Measurements from ENCODE around the gene HSD3B1. TPM values are rescaled to one million over a fixed set of nuclear protein-coding genes. Genes with fewer than 3 reads are reported as not detected.
"Not testable (repeated sequence)": the region's sequence is repeated elsewhere in the genome, so short reads cannot be mapped to it uniquely, and the experiment has no call there.

The HSD3B1 gene
- total RNA-seq, 3 donors from 2014 or later = not detected

DNA sequence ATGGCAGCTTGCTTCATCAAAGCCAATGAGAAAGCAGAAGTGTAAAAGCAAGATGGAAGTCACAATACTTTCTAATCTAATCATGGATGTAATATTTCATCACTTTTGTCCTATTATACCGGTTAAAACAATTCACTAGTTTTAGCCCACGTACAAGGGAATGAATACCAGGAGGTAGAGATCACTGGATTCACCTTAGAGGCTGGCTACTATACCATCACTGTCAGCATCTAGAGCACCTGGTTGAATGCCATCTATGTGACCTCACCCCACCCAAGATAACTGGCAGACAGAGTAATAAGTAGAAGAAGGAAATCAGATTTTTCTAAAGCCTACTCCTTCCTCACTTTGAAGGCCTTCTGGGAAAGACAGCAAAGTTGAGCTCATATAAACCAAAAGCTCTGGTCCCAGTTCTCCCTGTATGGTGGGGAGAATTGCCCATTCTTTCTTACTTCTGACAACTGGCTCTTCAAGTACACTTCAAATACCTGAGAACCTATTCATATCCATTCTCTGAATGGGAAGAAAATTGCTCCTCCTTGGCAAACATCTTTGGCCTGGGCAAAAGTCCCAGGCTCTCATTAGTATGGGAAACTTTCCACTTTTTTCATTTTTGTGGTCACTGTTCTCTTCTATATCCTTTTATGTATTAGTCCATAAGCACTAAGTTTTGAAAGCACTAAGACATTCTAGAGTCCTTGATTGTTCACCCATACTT lies 24.8 kb downstream of the HSD3B1 start:
- ATAC-seq = no peak
- H3K9me3 Mint-ChIP-seq = peaks cover 4% of the 10 kb centered on the region
- no peaks in the 10 kb centered on the region for H3K4me1 Mint-ChIP-seq (ENCODE audit: low read depth)
- no peak overlapping the region for H3K4me3 Mint-ChIP-seq
- DNase-seq = no peak
- H3K27me3 Mint-ChIP-seq (ENCODE audit: low read depth) = no peaks in the 10 kb centered on the region
- H3K36me3 Mint-ChIP-seq (ENCODE audit: insufficient read depth) = no peaks in the 10 kb centered on the region

DNA sequence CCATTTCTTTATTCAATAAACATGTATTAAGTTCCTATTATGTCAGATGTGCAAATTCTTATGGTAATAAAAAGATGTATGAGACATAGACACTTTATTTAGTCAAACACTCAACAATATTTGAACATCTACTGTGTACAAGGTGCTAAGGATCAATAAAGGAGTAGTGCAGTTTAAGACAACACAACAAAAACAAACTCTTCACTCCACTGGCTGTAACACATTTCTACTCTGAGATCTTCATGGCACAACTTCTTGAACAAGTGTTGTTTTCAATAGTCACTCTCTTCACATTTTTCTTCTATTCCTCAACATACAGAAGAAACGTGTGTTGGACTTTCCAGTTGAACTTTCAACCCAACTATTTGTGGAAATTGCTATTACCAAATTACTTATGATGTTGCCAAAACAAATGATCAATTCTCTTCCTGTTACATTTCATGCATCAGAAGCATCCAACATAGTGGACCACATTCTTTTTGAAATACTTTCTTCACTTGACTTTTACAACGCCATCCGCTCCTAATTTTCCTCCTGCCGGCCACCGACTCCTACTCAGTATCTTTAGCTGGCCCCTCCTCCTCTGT lies 25.4 kb downstream of the HSD3B1 start:
- no peaks in the 10 kb centered on the region for H3K4me1 Mint-ChIP-seq (ENCODE audit: low read depth)
- no peaks in the 10 kb centered on the region for H3K36me3 Mint-ChIP-seq (ENCODE audit: insufficient read depth)
- H3K4me3 Mint-ChIP-seq = no peak overlapping the region
- no peak for DNase-seq
- ATAC-seq = no peak
- H3K27me3 Mint-ChIP-seq (ENCODE audit: low read depth) = no peaks in the 10 kb centered on the region
- peaks cover 4% of the 10 kb centered on the region for H3K9me3 Mint-ChIP-seq

DNA sequence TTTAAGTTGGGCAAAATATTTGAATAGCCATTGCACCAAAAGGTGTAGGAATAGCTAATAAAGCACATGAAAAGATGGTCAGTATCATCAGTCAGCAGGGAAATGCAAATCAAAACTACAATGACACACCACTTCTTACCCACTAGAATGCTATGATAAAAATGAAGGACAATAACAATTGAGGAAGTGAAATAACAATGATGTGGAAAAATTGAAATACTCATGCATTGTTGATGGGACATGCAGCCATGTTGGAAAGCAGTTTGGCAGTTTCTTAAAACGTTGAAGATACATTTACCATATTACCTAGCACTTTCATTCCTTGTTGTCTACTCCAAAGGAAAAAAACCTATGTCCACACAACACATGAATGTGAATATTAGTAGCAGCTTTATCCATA lies 28.4 kb downstream of the HSD3B1 start:
- Mint-ChIP-seq H3K9me3 (peaks cover 3% of the 10 kb centered on the region), H3K36me3 (ENCODE audit: insufficient read depth) (no peaks in the 10 kb centered on the region), H3K4me3 (no peak overlapping the region), H3K4me1 (ENCODE audit: low read depth) (no peaks in the 10 kb centered on the region), H3K27me3 (ENCODE audit: low read depth) (no peaks in the 10 kb centered on the region)
- no peak for ATAC-seq
- no peak for DNase-seq

DNA sequence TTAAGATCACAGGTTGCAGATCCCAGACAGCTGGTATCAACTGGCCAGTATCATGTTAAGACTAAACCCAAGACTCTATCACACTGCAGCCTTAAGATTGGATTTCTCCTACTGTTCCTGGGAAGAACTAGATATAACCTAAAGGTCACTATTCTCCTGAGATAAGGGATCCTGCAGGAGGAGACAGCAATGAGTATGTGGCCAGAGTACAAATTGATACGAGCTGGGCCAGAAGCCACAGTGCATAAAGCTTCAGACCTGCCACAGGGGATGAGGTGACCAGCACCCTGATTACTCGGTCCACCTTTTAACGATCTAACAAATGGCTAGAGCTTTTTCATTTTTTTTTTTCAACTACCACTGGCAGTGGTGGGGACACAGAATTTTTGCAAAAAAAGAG lies 31.0 kb downstream of the HSD3B1 start:
- H3K4me1 Mint-ChIP-seq (ENCODE audit: low read depth) = no peaks in the 10 kb centered on the region

DNA sequence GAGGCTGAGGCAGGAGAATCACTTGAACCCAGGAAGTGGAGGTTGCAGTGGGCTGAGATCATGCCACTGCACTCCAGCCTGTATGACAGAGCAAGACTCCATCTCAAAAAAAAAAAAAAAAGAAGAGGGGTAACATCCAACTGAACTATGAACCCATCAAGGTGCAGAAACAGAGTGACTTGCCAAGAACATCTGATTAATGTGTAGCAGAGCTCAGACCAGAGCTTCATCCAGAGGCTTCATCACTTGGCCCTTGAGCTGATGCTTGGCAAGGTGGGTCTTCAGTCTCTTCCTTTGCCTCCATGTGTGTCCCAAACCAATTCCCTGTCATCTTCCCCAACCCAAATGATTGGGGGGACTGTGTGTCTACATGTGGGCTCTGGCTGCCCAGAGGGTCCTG lies 32.6 kb downstream of the HSD3B1 start:
- ATAC-seq = no peak
- no peaks in the 10 kb centered on the region for H3K9me3 Mint-ChIP-seq
- no peak for DNase-seq
- peaks cover 1% of the 10 kb centered on the region for H3K27me3 Mint-ChIP-seq (ENCODE audit: low read depth)
- no peaks in the 10 kb centered on the region for H3K36me3 Mint-ChIP-seq (ENCODE audit: insufficient read depth)
- no peak overlapping the region for H3K4me3 Mint-ChIP-seq
- H3K4me1 Mint-ChIP-seq (ENCODE audit: low read depth) = no peaks in the 10 kb centered on the region

More for the DNA sequence above, 31.0 kb downstream of the HSD3B1 start:
- Mint-ChIP-seq H3K4me3 (no peak overlapping the region), H3K36me3 (ENCODE audit: insufficient read depth) (no peaks in the 10 kb centered on the region), H3K27me3 (ENCODE audit: low read depth) (no peaks in the 10 kb centered on the region), H3K9me3 (no peaks in the 10 kb centered on the region)
- no peak for ATAC-seq
- no peak for DNase-seq

DNA sequence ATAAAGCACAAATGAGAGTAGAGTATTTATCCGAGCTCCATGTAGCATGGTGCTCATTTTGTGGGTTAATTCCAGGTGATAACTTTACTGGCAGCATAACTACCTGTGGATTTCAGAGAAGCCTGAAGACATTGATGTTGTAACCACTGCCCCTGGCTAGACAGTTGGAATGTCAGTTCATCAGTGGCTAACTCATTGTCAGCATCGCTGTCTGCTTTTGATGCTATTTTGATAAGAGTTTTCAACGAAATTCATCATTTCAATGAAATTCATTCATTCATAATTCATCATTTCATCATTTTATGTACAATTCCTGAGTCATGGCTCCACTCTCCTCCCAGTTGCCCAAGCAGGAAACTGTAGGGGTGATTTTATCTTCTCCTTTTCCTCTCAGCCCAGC lies 34.4 kb downstream of the HSD3B1 start:
- Mint-ChIP-seq H3K36me3 (ENCODE audit: insufficient read depth) (no peaks in the 10 kb centered on the region), H3K27me3 (ENCODE audit: low read depth) (peaks cover 1% of the 10 kb centered on the region), H3K4me1 (ENCODE audit: low read depth) (no peaks in the 10 kb centered on the region), H3K4me3 (no peak overlapping the region), H3K9me3 (no peaks in the 10 kb centered on the region)
- DNase-seq (no peak), ATAC-seq (no peak)

DNA sequence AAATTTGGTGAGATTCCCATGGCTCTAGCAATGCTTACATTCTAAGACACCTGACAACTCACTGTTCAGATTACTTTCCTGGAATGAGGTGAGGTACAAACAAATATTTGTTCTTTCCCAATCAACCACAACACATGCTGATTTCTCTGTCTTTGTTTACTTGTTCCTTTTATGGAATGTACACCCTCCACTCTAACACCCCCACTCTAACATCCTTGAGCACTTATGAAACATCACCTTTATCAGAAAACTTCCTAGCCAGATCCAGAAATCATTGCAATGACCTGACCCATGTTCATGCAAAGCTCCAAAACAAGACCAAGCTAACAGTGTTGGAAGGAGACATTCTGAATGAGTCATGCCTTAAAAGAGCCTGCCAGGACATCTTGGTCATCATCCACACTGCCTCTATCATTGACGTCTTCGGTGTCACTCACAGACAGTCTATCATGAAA lies 35.5 kb downstream of the HSD3B1 start:
- DNase-seq = no peak
- Mint-ChIP-seq H3K9me3 (no peaks in the 10 kb centered on the region), H3K4me1 (ENCODE audit: low read depth) (no peaks in the 10 kb centered on the region), H3K27me3 (ENCODE audit: low read depth) (peaks cover 1% of the 10 kb centered on the region), H3K4me3 (no peak overlapping the region), H3K36me3 (ENCODE audit: insufficient read depth) (no peaks in the 10 kb centered on the region)
- no peak for ATAC-seq

DNA sequence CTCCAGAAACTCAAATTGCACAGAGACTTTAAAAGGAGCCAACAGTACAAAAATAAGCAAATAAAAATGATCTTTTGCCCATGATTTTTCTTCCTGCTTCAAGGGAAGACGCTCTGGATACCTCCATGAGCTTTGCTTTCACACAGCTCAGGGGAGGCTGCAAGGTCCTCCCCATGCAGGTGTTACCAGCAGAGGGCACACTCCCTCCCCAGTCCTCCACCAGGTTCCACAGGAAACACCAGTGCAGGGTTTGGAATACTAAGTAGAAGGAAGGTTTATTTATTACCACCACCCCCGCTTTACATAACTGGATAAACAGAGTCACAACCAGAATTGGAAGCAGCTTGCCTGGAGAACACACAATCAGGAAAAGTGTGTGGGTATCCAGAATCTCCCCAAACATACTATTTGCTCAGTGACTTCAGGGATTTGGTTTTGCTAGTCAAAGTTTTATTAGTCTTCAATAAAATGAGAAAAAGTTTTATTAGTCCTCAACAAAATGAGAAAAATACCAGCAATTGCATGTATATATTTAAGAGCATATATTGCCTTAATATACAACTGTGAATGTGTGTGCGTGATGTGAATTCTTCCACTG lies 37.3 kb downstream of the HSD3B1 start:
- H3K9me3 Mint-ChIP-seq = no peaks in the 10 kb centered on the region
- H3K4me1 Mint-ChIP-seq (ENCODE audit: low read depth) = no peaks in the 10 kb centered on the region
- no peak for ATAC-seq
- peaks cover 1% of the 10 kb centered on the region for H3K27me3 Mint-ChIP-seq (ENCODE audit: low read depth)
- H3K36me3 Mint-ChIP-seq (ENCODE audit: insufficient read depth) = no peaks in the 10 kb centered on the region
- DNase-seq = no peak
- no peak overlapping the region for H3K4me3 Mint-ChIP-seq

DNA sequence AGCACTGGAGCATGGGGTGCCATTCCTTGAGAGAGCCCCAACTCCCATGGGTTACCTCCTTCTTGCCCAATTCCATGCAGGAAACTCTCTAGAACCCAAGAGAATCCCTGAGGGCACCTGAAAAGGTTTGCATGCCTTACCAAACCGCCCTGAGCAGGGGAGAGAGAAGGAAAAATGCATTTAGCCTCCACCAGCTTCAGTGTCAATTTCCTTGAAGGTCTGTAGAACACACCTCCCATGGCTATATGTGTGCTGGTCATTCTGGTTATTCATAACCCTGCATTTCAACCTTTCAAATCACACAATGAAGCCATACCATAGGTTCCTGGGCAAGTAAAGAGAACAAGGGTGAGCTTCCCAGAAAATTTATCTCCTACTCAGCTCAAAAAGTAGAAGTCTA lies 39.6 kb downstream of the HSD3B1 start:
- no peaks in the 10 kb centered on the region for H3K4me1 Mint-ChIP-seq (ENCODE audit: low read depth)
- H3K9me3 Mint-ChIP-seq = no peaks in the 10 kb centered on the region
- no peaks in the 10 kb centered on the region for H3K36me3 Mint-ChIP-seq (ENCODE audit: insufficient read depth)
- no peak overlapping the region for H3K4me3 Mint-ChIP-seq
- no peak for DNase-seq
- H3K27me3 Mint-ChIP-seq (ENCODE audit: low read depth) = peaks cover 1% of the 10 kb centered on the region
- no peak for ATAC-seq

DNA sequence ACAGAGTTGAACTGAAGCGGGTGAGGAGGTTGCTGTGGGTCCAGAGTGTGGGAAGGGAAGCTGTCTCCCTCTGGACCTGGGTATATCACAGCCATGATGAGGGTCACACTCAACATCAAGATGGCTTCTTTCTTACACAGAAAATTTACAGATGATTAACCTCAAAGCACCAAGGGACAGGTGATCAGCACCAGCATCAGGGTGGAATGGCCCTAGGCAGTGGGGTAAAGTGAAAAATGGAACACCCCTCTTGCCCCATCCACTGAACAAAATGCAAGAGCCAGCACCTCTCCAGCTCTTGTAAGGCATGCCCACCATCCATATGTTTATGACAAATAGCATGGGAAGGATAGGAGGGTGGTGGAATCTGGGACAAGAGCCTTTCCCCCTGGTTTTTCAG lies 40.3 kb downstream of the HSD3B1 start:
- Mint-ChIP-seq H3K27me3 (ENCODE audit: low read depth) (peaks cover 1% of the 10 kb centered on the region), H3K4me3 (no peak overlapping the region)
- DNase-seq = no peak

DNA sequence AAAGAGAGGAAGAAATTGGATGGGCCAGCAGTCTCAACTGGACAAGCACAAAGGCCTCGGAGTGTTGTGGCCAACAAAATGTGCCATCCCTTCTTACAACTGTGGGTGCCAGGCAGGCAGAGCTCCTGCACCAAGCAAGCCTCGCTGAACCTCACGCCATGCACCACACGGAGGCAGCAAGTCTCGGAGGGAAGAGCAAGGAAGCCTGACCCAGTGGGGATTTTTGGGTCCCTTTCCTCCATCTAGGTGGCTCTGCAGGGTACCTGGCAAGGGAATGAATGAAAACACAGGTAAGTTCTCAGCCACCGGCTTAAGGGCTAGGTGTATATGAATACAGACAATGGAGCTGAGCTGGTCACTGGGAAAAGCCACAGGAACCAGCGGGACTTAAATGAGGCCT lies 40.8 kb downstream of the HSD3B1 start:
- ATAC-seq = no peak
- Mint-ChIP-seq H3K4me1 (ENCODE audit: low read depth) (no peaks in the 10 kb centered on the region), H3K27me3 (ENCODE audit: low read depth) (peaks cover 1% of the 10 kb centered on the region)

More for the DNA sequence above, 40.3 kb downstream of the HSD3B1 start:
- no peaks in the 10 kb centered on the region for H3K9me3 Mint-ChIP-seq
- H3K36me3 Mint-ChIP-seq (ENCODE audit: insufficient read depth) = no peaks in the 10 kb centered on the region
- no peak for ATAC-seq
- H3K4me1 Mint-ChIP-seq (ENCODE audit: low read depth) = no peaks in the 10 kb centered on the region

DNA sequence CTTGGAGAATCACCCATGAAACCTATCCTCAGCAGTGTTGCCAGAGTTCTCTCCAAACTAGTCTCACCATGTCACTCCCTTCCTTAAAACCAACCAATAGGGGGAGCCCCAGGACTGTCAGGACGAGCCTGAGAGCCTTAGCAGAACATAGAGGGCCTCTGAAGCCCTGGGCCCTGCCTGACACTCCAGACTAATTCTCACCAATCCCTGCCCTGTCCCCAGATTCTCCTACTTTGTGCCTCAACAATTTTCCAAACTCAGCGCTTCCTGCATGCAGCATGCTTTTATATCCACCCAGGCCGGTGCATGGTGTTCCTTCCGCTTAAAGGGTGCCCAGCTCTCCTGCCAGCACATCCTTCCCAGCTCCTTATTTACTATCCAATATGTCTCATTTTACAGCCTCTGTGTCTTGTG lies 42.7 kb downstream of the HSD3B1 start:
- Mint-ChIP-seq H3K4me1 (ENCODE audit: low read depth) (no peaks in the 10 kb centered on the region), H3K4me3 (no peak overlapping the region), H3K9me3 (no peaks in the 10 kb centered on the region), H3K36me3 (ENCODE audit: insufficient read depth) (no peaks in the 10 kb centered on the region), H3K27me3 (ENCODE audit: low read depth) (no peaks in the 10 kb centered on the region)
- no peak for DNase-seq
- ATAC-seq = peak in 1 of 2 donors; percentile 32

More for the DNA sequence above, 40.8 kb downstream of the HSD3B1 start:
- Mint-ChIP-seq H3K4me3 (no peak overlapping the region), H3K36me3 (ENCODE audit: insufficient read depth) (no peaks in the 10 kb centered on the region), H3K9me3 (no peaks in the 10 kb centered on the region)
- no peak for DNase-seq

DNA sequence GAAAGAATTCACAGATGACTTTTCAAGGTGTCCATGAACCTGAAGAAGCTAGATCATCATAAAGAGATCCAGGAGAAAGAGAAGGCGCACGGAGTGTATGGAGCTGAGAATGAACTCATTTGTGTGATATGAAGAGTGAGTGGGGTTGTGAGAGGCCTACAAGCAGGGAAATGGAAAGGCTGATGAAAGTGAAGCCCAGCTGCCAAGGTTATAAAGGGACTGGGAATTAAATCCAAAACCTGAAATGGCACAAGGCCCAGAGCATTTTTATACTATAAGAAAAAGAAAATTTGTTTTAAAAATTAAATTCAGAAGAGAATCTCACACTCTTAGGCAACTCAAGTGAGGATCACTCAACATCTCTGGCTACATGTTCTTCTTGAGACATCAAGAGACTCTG lies 43.4 kb downstream of the HSD3B1 start:
- Mint-ChIP-seq H3K4me3 (no peak overlapping the region), H3K36me3 (ENCODE audit: insufficient read depth) (no peaks in the 10 kb centered on the region), H3K4me1 (ENCODE audit: low read depth) (no peaks in the 10 kb centered on the region), H3K9me3 (no peaks in the 10 kb centered on the region), H3K27me3 (ENCODE audit: low read depth) (no peaks in the 10 kb centered on the region)
- no peak for ATAC-seq
- no peak for DNase-seq

DNA sequence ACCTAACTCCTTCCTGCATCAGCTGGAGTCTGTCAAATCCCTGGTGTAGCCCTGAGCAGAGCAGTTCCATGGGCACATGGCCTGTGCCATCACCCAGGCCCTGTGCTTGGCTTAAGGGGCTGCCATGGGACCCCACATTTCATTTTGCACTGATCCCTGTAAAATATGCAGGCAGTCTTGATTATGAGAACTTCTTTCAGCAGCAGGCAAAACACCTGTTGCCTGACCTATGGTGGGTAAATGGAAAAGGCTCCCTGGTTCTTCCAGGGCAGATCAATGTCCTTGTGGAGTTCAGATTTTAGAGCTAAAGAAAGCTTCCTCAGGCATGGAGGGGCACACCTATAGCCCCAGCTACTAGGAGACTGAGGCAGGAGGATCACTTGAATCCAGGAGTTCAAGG lies 44.2 kb downstream of the HSD3B1 start:
- ATAC-seq (no peak), DNase-seq (no peak)
- no peaks in the 10 kb centered on the region for H3K27me3 Mint-ChIP-seq (ENCODE audit: low read depth)
- no peak overlapping the region for H3K4me3 Mint-ChIP-seq
- H3K36me3 Mint-ChIP-seq (ENCODE audit: insufficient read depth) = no peaks in the 10 kb centered on the region
- H3K9me3 Mint-ChIP-seq = no peaks in the 10 kb centered on the region
- no peaks in the 10 kb centered on the region for H3K4me1 Mint-ChIP-seq (ENCODE audit: low read depth)

DNA sequence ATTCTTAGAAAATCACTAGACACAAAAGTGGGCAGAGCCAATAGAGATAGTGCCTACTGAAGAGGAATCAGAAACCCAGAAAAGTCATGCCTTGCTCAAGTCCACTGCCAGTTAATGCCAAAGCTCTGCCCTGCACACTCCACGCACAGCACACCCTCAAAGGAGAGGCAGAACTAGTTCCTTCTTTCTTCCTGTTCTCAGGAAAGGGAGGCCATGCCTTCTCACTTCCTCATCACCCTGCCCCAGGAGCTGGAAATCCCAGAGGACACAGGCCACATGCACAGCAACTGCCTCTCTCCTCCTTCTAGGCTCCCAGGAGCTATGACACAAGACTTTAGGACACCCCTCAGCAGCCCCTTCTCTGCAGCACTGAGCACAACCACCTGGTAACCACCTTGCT lies 45.6 kb downstream of the HSD3B1 start:
- H3K9me3 Mint-ChIP-seq; DNase-seq; H3K4me1 Mint-ChIP-seq (ENCODE audit: low read depth); H3K4me3 Mint-ChIP-seq; ATAC-seq; H3K27me3 Mint-ChIP-seq (ENCODE audit: low read depth); H3K36me3 Mint-ChIP-seq (ENCODE audit: insufficient read depth): not testable (repeated sequence)
